Stimulated activated CD4-positive, alpha-beta T cell treated with anti-CD3 and anti-CD28 coated beads, Interleukin-2, amount 100 ng/mL, for 48 hours (primary cell): ENCODE data around the gene DYNLT1.
"Not testable (repeated sequence)": the region's sequence is repeated elsewhere in the genome, so short reads cannot be mapped to it uniquely, and the experiment has no call there.

Experiments
- DNase-seq, 2 donors: peaks; one replicate each; pipeline ENCODE4 v3.0.0-alpha.2; 2020

Gene DYNLT1

GRCh38 chr6:158662954-158663624 lies 18.5 kb upstream of the DYNLT1 start:
- DNase-seq = no peak

- DNase-seq = no peak
These were observed 18.0 kb upstream of the DYNLT1 start for GRCh38 chr6:158662607-158662953.

GRCh38 chr6:158661156-158661685 lies 16.7 kb upstream of the DYNLT1 start:
- DNase-seq = no peak

- no peak for DNase-seq
These were observed 15.8 kb upstream of the DYNLT1 start for GRCh38 chr6:158660333-158660754.

GRCh38 chr6:158656986-158657385 lies 12.4 kb upstream of the DYNLT1 start:
- DNase-seq = not testable (repeated sequence)

GRCh38 chr6:158655569-158656450 lies 11.3 kb upstream of the DYNLT1 start:
- no peak for DNase-seq

DNA sequence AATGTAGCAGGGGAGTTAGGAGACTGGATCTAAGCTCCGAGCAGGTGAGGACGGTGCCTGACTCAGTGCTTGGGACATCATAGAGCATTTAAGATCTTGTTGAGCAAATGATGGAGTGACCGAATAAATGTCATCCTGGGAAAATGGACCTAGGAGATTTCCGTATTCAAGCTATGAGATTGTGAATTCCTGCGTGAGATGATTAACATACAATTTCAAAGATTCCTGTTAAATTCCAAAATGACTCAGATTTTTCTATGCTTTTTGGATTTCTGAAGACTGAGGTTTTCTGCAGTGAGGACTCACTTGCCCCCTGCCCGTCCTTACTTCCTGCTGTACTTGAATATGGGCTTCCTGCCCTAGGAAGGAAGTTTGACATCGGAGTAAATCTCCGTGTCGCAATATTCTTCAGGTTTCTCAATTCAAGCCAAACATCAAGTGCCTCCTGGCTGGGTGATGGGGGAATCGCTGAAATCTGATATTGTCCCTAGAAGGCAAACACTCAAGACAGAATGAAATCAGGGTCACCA lies 10.5 kb upstream of the DYNLT1 start:
- no peak for DNase-seq

DNA sequence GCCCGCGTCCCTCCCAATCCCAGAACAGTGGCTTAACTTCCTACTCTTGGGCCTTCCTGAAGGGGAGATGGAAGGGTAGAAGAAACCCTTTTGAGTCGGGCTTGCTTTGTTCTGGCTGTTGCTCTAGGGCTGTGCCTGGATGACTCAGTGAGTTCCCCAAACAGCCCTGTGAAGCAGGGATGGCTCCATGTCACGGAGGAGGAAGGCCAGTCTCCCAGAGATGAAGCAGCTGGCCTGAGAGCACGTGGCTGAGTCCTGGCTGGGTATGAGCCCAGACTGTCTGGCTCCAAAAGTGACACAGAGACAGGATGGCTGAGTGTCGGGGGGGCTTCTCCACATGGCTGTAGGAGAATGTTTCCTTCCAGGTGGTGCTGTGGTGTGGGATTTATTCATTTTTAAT lies 10.0 kb upstream of the DYNLT1 start:
- DNase-seq = no peak

DNA sequence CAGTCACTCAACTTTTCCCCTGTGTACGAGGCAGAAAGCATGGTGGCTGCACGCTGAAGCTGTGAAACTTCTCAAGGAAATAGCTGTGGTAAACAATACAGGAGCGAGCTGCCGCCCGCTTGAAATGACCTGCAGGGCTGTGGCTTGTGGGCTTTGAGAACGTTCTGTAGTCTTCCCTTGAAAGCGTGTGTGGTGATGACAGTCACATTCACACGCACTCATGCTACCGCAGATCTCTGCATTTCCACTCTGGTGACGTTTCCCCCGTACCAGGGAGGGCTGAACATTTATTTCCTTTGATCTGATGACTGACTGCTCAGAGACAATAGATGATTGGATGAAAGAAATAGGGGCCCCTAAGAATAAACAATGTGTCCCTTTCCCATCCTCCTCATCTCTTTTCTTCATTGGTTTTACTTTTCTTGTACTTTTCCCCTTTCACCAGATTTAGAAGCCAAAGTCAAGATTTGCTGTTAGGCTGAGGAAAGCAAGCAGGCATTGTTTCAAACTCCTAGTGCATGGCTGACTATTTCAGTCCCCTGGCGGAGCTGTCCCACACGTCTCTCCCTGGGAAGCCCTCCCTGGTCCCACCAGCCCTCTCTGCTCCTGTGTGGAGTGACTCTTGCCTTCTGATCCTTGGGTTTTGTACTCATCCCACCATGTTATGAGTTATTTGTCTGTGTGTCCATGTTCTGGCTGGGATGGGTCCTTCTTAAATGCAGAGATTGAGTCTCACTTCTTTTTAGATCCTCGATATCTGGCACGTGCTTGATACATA lies 9.2 kb upstream of the DYNLT1 start:
- DNase-seq = peak; percentile 75 to 76

- not testable (repeated sequence) for DNase-seq
These were observed 7.6 kb upstream of the DYNLT1 start for GRCh38 chr6:158651981-158652737.

- peak; percentile 73 to 74 for DNase-seq
These were observed 5.0 kb upstream of the DYNLT1 start, which contains the start of gene SYTL3 for GRCh38 chr6:158649289-158650143. Gene SYTL3 (plus strand): TSS chr6:158650054. CDS start chr6:158663269, 13,215 bp downstream.

DNA sequence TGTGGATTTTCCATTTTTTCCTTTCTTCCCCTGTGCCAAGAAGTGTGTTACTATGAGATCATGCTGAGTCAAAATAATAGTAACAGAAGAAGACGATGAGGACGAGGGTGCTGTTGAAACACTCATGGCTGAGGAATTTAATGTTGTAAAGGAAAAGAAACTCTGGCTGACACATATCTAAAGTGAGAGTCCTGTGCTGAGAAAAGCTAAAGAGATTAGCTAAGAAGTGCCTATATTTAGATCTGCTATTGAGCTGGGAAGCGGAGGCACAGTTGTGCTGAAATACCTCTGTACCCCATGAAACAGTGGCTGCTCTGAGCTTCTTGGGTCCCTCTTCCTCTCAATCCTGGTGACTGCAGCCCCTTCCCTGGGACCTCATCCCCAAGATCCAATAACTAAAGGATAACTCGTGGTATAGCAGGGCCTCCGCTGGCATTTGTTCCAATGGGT lies 4.2 kb upstream of the DYNLT1 start:
- DNase-seq = no peak

DNA sequence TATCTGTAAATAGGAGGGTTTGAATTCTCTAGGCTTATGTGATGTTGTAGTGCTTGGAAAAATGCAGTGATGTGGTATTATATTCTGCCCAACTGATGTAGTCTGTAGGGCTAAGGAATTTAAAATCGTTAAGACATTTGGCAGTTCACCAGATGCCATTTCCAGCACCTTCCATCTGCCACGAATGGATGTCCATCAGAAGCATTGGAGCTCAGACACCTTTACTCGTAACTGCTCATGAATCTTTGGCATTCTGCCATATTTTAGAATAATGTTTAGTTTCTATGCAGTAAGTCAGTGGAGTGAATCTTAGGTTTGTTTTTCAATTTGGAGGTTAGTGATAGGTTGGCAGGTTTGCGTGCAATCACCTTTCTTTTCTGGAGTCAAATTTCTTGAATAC lies 3.0 kb upstream of the DYNLT1 start:
- DNase-seq = no peak

GRCh38 chr6:158646023-158646910 lies 1.7 kb upstream of the DYNLT1 start:
- DNase-seq = no peak

DNA sequence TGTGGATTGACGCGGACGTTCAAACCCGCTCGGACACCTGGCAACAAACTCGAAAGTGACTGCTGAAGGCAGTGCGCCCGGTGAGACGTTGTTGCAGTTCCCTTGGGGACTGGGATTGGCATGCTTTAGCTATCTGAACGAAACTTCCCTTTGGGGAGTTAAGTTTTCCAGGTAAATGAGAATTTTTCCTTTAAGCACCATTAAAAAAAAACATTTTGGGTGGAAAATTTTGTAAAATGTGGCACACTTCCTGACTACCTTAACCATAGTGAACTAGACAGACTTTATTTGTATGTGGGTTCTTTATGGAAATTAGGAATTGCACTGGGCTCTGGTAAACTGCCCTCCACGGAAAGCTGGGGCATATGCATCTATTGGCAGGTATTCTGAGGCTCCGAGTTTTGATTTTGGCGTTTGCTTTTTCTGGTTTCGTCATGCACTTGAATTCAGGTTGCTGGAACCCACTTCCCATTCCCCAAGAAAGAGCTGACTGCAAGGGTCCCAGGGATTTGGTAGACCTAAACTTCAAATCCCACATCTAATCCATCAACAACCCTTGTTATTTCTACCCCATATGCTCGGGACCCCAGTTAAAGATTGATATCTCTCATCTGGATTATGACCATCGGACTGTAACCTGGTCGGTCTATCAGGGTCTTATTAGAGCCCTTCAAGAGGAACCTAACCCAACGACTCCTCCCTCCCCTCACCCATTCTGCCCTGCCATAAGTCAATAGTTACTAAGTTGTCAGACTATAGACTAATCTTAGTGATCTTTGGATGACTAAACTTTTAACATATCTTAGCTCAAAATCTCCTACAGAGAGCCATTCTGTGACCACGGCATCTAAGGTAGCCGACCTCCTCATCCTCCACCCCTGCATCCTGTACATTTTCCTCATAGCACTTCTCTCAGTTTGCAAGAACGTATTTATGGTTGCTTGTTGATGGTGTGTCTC lies 800 bp upstream of the DYNLT1 start:
- DNase-seq = no peak

GRCh38 chr6:158643836-158644230 lies 710 bp downstream of the DYNLT1 start:
- no peak for DNase-seq

DNA sequence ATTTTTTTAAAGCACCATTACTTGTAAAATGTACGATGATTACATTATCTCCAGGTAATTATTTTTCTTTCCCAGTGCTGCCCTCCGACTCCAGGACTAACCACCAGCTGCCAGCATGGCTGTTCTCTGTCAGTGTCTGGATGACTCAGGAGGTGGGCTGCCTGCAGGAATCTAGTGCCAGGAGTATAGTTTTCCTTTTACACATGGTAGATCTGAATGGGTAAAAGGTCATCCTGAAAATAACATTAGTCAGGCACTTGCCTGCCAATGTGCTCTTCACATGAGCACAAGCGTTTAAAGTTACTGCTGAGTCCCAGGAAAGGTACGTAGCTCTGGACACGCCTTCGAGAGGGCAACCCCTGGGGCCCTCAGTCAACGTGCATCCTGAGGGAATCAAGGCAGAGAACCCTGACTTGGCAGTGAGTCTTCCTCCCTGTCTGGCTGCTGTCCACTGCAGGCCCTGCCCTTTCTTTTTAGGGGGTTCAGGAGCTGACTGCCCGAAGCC lies 2.4 kb downstream of the DYNLT1 start:
- DNase-seq = no peak

DNA sequence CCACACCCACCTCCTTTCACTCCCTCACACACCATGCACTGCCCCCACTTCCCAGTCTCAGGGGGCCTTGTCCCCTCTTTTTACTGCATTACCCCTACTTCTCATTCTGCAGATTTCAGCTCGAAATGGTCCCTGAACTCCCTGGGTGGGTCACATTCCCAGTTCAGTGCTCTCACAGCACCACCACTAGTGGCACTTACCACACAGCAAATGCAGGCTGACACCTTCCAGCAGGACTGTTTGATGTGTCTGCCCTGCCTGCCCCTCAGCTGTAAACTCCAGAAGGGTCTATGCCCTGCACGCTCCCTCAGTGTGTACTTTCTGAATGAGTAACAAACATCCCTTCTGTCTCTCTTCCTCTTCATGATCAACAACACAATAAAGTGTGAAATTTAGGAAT lies 4.0 kb downstream of the DYNLT1 start:
- no peak for DNase-seq

- no peak for DNase-seq
These were observed 5.5 kb downstream of the DYNLT1 start for GRCh38 chr6:158639056-158639455.
